Dermis microvascular lymphatic vessel endothelial cell (primary cell): ENCODE results near the gene ZNF584. TPM values are rescaled to one million over a fixed set of nuclear protein-coding genes. Genes with fewer than 3 reads are reported as not detected.
"Not testable (repeated sequence)": the region's sequence is repeated elsewhere in the genome, so short reads cannot be mapped to it uniquely, and the experiment has no call there.

Source experiments
- DNase-seq, 2 donors: peaks; one replicate each; pipeline versions ENCODE4 v3.0.0 to v3.0.0-alpha.2; 2010; ENCODE audit warnings: low read depth in 2 of 2
- total RNA-seq: library from RNA; depleted of rRNA; stranded (reverse); fragments of >200 nt; gene quantifications from 2 replicates; pipeline ENCODE4 v1.2.1, GENCODE V29; 2014

The ZNF584 gene
- 7.7 and 9.5 TPM in 2 replicates for total RNA-seq

GRCh38 chr19:58408152-58409009 lies at the start of gene ZNF584:
ZNF584 (plus strand) TSS chr19:58408649; CDS start chr19:58409148, 499 bp downstream.
- DNase-seq = peak; percentile 87 to 96

GRCh38 chr19:58361900-58362271 lies 46.6 kb upstream of the ZNF584 start:
- peak in 1 of 2 donors; percentile 61 for DNase-seq

- DNase-seq = peak; percentile 90 to 97
Measured at GRCh38 chr19:58362272-58362994, 46.0 kb upstream of the ZNF584 start, which contains the start of gene ZNF497. ZNF497 (minus strand) TSS chr19:58362751; CDS start chr19:58357635, 5,116 bp downstream.

- no peak for DNase-seq
Measured at GRCh38 chr19:58364146-58364545, 44.3 kb upstream of the ZNF584 start.

GRCh38 chr19:58366585-58367430 lies 41.6 kb upstream of the ZNF584 start:
- no peak for DNase-seq

GRCh38 chr19:58367698-58368454 lies 40.6 kb upstream of the ZNF584 start:
- no peak for DNase-seq

GRCh38 chr19:58368561-58369360 lies 39.7 kb upstream of the ZNF584 start:
- DNase-seq = no peak

GRCh38 chr19:58372311-58373133 lies 35.9 kb upstream of the ZNF584 start:
- DNase-seq = peak in 1 of 2 donors; percentile 14

GRCh38 chr19:58374200-58374599 lies 34.2 kb upstream of the ZNF584 start:
- no peak for DNase-seq

- not testable (repeated sequence) for DNase-seq
Measured at GRCh38 chr19:58376724-58377123, 31.7 kb upstream of the ZNF584 start.

GRCh38 chr19:58379246-58379645 lies 29.2 kb upstream of the ZNF584 start:
- DNase-seq = no peak

- no peak for DNase-seq
Measured at GRCh38 chr19:58380037-58380661, 28.3 kb upstream of the ZNF584 start.

GRCh38 chr19:58380662-58381459 lies 27.6 kb upstream of the ZNF584 start, which contains the start of gene ZNF837:
ZNF837 (minus strand) TSS chr19:58381030; CDS start chr19:58369332, 11,698 bp downstream.
- peak; percentile 100 for DNase-seq

GRCh38 chr19:58381460-58382212 lies 26.8 kb upstream of the ZNF584 start:
- DNase-seq = no peak

- DNase-seq = no peak
Measured at GRCh38 chr19:58382997-58383603, 25.3 kb upstream of the ZNF584 start.

- no peak for DNase-seq
Measured at GRCh38 chr19:58385313-58385890, 23.0 kb upstream of the ZNF584 start.
